H1 (cell line): ENCODE measurements around the gene OSBPL6.

Source experiments
- BRCA1 ChIP-seq: IDR thresholded peaks from 2 replicates; pipeline ENCODE4 v1.6.1; 2012; ENCODE audit warnings: low read depth, low read length, improper control_type of control experiment
- POLR2A ChIP-seq, 2 experiments: IDR thresholded peaks; 1 replicate in 1 of 2; 2 replicates in 1 of 2; pipeline ENCODE4 v1.6.1; 2011; ENCODE audit warnings: low read depth in 2 of 2, low read length in 2 of 2, mild to moderate bottlenecking in 2 of 2; ENCODE audit errors: control extremely low read depth in 1 of 2
- POLR2AphosphoS5 ChIP-seq: IDR thresholded peaks from 2 replicates; pipeline ENCODE4 v1.6.1; 2011; ENCODE audit warnings: low read depth, low read length

GRCh38 chr2:178263159-178263860 is 69.0 kb downstream of the OSBPL6 start:
- TF ChIP-seq BRCA1 (no peak), POLR2AphosphoS5 (no peak), POLR2A (IDR thresholded peaks at IDR 0.05; ENCODE audit: control extremely low read depth in 1 of 2, low read depth in 2 of 2, low read length in 2 of 2) (no peak)
